ENCODE results near the gene PPM1M.

DNA sequence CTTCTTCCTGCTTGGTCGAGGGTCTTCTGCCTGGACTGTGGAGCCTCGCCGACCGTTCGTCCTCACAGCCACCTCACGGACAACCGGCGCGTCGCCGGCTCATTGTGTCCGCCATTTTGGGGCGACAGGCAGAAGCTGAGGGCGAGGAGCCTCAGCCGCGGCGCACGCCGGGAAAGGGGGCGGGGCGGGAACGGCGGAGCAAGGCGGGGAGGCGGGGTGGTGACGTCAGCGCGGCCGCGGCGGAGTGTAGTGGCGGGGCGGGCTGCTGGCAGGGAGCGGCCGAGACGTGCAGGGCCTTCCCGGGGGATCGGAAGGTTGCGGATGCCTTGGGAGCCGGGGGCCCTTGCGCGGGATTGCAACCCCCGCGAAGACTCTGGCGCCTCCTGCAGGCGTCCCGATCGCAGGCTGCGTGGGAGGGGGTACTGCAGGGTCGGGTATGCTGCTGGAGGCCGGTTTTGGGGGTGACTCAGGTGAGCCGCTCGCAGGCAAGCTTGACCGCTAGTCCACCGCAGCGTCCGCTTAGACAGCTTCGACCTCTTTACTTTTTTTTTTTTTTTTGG is 33.0 kb downstream of the PPM1M start, which contains the start of gene WDR82:
- TF ChIP-seq EZH2 (IDR thresholded peaks at IDR 0.05; ENCODE audit: borderline replicate concordance), result no peak
- TF ChIP-seq EZH2phosphoT487 (IDR thresholded peaks at IDR 0.05; ENCODE audit: low read depth, severe bottlenecking, unreplicated experiment), result no peak
- TF ChIP-seq, protein P1, sequence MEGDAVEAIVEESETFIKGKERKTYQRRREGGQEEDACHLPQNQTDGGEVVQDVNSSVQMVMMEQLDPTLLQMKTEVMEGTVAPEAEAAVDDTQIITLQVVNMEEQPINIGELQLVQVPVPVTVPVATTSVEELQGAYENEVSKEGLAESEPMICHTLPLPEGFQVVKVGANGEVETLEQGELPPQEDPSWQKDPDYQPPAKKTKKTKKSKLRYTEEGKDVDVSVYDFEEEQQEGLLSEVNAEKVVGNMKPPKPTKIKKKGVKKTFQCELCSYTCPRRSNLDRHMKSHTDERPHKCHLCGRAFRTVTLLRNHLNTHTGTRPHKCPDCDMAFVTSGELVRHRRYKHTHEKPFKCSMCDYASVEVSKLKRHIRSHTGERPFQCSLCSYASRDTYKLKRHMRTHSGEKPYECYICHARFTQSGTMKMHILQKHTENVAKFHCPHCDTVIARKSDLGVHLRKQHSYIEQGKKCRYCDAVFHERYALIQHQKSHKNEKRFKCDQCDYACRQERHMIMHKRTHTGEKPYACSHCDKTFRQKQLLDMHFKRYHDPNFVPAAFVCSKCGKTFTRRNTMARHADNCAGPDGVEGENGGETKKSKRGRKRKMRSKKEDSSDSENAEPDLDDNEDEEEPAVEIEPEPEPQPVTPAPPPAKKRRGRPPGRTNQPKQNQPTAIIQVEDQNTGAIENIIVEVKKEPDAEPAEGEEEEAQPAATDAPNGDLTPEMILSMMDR (IDR thresholded peaks at IDR 0.05; ENCODE audit: poor library complexity), result peak; percentile 58
